NT2/D1 (cell line): ENCODE data around the gene FAM13B.

Experiments used
- SUZ12 ChIP-seq: IDR thresholded peaks from 2 replicates; pipeline ENCODE4 v1.6.1; 2011; ENCODE audit not compliant: insufficient read length, insufficient read depth; ENCODE audit errors: extremely low read depth
- ZNF274 ChIP-seq: IDR thresholded peaks from 2 replicates; pipeline ENCODE4 v1.6.1; 2011; ENCODE audit warnings: mild to moderate bottlenecking, low read depth, low read length

DNA sequence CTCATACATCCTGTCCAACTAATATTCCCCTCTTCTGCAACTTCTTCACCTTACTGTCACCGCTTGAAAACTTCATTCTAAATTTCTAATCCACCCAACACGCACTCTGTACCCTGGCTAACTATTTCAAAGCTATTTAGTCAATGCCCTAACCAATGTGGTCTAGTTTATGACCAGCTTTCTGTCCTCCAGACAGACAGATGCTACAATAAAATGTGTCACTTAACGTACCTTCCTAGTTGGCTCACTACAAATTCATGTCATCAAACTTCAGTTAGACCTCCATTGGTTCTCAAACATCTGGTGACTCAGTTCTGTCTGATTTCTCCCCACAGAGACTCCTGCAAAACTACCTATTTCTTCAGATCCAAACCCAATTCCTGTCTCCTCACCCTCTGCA, 57.7 kb downstream of the FAM13B start:
- TF ChIP-seq ZNF274 (no peak), SUZ12 (no peak)
